GM12878 (cell line): ENCODE data around the gene SEC14L1.

ENCODE experiments used
- CREB1 ChIP-seq: IDR thresholded peaks from 2 replicates; pipeline ENCODE4 v1.6.1; 2012; ENCODE audit warnings: low read depth, mild to moderate bottlenecking, inconsistent platforms
- JUND ChIP-seq: IDR thresholded peaks from 2 replicates; pipeline ENCODE4 v1.6.1; 2012; ENCODE audit warnings: low read depth, mild to moderate bottlenecking, low read length, improper control_type of control experiment, moderate library complexity
- SIX5 ChIP-seq: IDR thresholded peaks from 2 replicates; pipeline ENCODE4 v1.6.1; 2011; ENCODE audit warnings: mild to moderate bottlenecking, low read depth, low read length, moderate library complexity; ENCODE audit not compliant: severe bottlenecking
- SMC3 ChIP-seq: IDR thresholded peaks from 2 replicates; pipeline ENCODE4 v1.6.1; 2011; ENCODE audit warnings: low read length, improper control_type of control experiment, borderline replicate concordance
- TCF3 ChIP-seq: IDR thresholded peaks from 2 replicates; pipeline ENCODE4 v1.6.1; 2012; ENCODE audit warnings: low read depth, mild to moderate bottlenecking, low read length, borderline replicate concordance; ENCODE audit not compliant: insufficient read depth
- ZNF687 ChIP-seq: fragments of 450-650 bp; IDR thresholded peaks from 2 replicates; pipeline ENCODE4 v1.6.1; 2017; ENCODE audit warnings: mild to moderate bottlenecking, moderate library complexity
- TF ChIP-seq, protein P1 (sequence below): fragments of 450-650 bp; IDR thresholded peaks from 2 replicates; pipeline ENCODE4 v1.6.1; 2016; ENCODE audit warnings: mild to moderate bottlenecking, moderate library complexity, borderline replicate concordance
- TF ChIP-seq, protein P2 (sequence below): IDR thresholded peaks from 2 replicates; pipeline ENCODE4 v1.6.1; 2011; ENCODE audit warnings: borderline replicate concordance, low read depth, mild to moderate bottlenecking, moderate library complexity, mixed read lengths, low read length; ENCODE audit not compliant: insufficient read depth; ENCODE audit errors: extremely low read length

GRCh38 chr17:77115510-77115909 is 25.3 kb upstream of the SEC14L1 start:
- TF ChIP-seq JUND (no peak), CREB1 (no peak), SMC3 (no peak), SIX5 (no peak), TCF3 (no peak), ZNF687 (no peak)
- TF ChIP-seq, protein P1, sequence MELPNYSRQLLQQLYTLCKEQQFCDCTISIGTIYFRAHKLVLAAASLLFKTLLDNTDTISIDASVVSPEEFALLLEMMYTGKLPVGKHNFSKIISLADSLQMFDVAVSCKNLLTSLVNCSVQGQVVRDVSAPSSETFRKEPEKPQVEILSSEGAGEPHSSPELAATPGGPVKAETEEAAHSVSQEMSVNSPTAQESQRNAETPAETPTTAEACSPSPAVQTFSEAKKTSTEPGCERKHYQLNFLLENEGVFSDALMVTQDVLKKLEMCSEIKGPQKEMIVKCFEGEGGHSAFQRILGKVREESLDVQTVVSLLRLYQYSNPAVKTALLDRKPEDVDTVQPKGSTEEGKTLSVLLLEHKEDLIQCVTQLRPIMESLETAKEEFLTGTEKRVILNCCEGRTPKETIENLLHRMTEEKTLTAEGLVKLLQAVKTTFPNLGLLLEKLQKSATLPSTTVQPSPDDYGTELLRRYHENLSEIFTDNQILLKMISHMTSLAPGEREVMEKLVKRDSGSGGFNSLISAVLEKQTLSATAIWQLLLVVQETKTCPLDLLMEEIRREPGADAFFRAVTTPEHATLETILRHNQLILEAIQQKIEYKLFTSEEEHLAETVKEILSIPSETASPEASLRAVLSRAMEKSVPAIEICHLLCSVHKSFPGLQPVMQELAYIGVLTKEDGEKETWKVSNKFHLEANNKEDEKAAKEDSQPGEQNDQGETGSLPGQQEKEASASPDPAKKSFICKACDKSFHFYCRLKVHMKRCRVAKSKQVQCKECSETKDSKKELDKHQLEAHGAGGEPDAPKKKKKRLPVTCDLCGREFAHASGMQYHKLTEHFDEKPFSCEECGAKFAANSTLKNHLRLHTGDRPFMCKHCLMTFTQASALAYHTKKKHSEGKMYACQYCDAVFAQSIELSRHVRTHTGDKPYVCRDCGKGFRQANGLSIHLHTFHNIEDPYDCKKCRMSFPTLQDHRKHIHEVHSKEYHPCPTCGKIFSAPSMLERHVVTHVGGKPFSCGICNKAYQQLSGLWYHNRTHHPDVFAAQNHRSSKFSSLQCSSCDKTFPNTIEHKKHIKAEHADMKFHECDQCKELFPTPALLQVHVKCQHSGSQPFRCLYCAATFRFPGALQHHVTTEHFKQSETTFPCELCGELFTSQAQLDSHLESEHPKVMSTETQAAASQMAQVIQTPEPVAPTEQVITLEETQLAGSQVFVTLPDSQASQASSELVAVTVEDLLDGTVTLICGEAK = no peak
- TF ChIP-seq, protein P2, sequence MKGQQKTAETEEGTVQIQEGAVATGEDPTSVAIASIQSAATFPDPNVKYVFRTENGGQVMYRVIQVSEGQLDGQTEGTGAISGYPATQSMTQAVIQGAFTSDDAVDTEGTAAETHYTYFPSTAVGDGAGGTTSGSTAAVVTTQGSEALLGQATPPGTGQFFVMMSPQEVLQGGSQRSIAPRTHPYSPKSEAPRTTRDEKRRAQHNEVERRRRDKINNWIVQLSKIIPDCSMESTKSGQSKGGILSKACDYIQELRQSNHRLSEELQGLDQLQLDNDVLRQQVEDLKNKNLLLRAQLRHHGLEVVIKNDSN = no peak
